Prostate gland (tissue), 2 donors: ENCODE results near the gene C14orf132. TPM values are rescaled to one million over a fixed set of nuclear protein-coding genes. Genes with fewer than 3 reads are reported as not detected.

Experiments used
- DNase-seq: peaks from one replicate; pipeline ENCODE4 v3.0.0-alpha.2; 2019; ENCODE audit warnings: low spot score
- H3K27ac ChIP-seq, 2 donors: fragments of 200-600 bp; sonication (generic); 2 replicates each; pipeline ENCODE4 v1.5.1; 2017 to 2019
- H3K27me3 ChIP-seq: fragments of 200-600 bp; sonication (generic); replicated peaks from 2 replicates; pipeline ENCODE4 v1.5.1; 2019; ENCODE audit not compliant: insufficient read depth
- H3K36me3 ChIP-seq, 2 donors: fragments of 200-600 bp; sonication (generic); 1 replicate in 1 of 2; 2 replicates in 1 of 2; pipeline versions ENCODE4 v1.5.1 to v1.8.1; 2017 to 2019
- H3K4me1 ChIP-seq: fragments of 200-600 bp; sonication (generic); replicated peaks from 2 replicates; pipeline ENCODE4 v1.5.1; 2019
- H3K4me3 ChIP-seq, 2 donors: fragments of 200-600 bp; sonication (generic); 2 replicates each; pipeline ENCODE4 v1.5.1; 2017 to 2019
- H3K9me3 ChIP-seq: fragments of 200-600 bp; sonication (generic); 2 replicates; pipeline ENCODE4 v1.5.1; 2017
- CTCF ChIP-seq, 4 experiments: fragments of 200-600 bp in 2 of 4; fragments of 450-650 bp in 2 of 4; sonication (generic) in 2 of 4; IDR thresholded peaks; 1 replicate in 3 of 4; 2 replicates in 1 of 4; pipeline ENCODE4 v1.5.1; 2016 to 2019; ENCODE audit warnings: antibody characterized with exemption in 4 of 4, mild to moderate bottlenecking in 2 of 4, moderate library complexity in 2 of 4
- POLR2A ChIP-seq: fragments of 450-650 bp; IDR thresholded peaks from one replicate; pipeline ENCODE4 v1.6.1; 2016; ENCODE audit warnings: antibody characterized with exemption, mild to moderate bottlenecking
- POLR2AphosphoS5 ChIP-seq: sonication (generic); formaldehyde crosslinking; IDR thresholded peaks from one replicate; pipeline ENCODE4 v1.6.1; 2017; ENCODE audit warnings: antibody characterized with exemption
- WGBS: methylation state at CpG from one replicate; pipeline ENCODE4 v1.1.5; 2018; 5-methylcytosine and 5-hydroxymethylcytosine counted together
- intact Hi-C: fragments of 100-400 bp; cut with DNase I; formaldehyde crosslinking; loops from one replicate; pipeline ENCODE4 v1.14.2; 2022
- total RNA-seq, 2 donors: library from RNA; depleted of rRNA; stranded (reverse); fragments of >200 nt; gene quantifications; one replicate each; pipeline ENCODE4 v1.1.0, GENCODE V29; 2016

Gene C14orf132
- total RNA-seq, 2 donors from 2014 or later = 6.6 to 7.8 TPM

GRCh38 chr14:96040828-96041371, 1.7 kb downstream of the C14orf132 start:
- Histone ChIP-seq H3K4me1 (no peaks in the 10 kb centered on the region), H3K9me3 (no peaks in the 10 kb centered on the region), H3K27me3 (no peaks in the 10 kb centered on the region), H3K4me3 (no peak overlapping the region), H3K36me3 (no peaks in the 10 kb centered on the region), H3K27ac (no peak overlapping the region)
- no peak for DNase-seq
- 59% methylated on average over 9 of the region's 9 CpGs for WGBS
- intact Hi-C loops = no loop called here
- TF ChIP-seq POLR2A (no peak), POLR2AphosphoS5 (no peak), CTCF (IDR thresholded peaks at IDR 0.05) (no peak)

GRCh38 chr14:96042248-96042930, 3.2 kb downstream of the C14orf132 start:
- DNase-seq = no peak
- 75% methylated on average over 4 of the region's 4 CpGs for WGBS
- Histone ChIP-seq H3K27ac (no peak overlapping the region), H3K9me3 (no peaks in the 10 kb centered on the region), H3K4me1 (no peaks in the 10 kb centered on the region), H3K27me3 (no peaks in the 10 kb centered on the region), H3K4me3 (no peak overlapping the region), H3K36me3 (no peaks in the 10 kb centered on the region)
- no peak for TF ChIP-seq POLR2AphosphoS5
- no peak for TF ChIP-seq CTCF (IDR thresholded peaks at IDR 0.05)
- TF ChIP-seq POLR2A = no peak
- intact Hi-C loops = no loop called here

GRCh38 chr14:96046630-96047029, 7.5 kb downstream of the C14orf132 start:
- TF ChIP-seq POLR2A (no peak), CTCF (IDR thresholded peaks at IDR 0.05) (no peak), POLR2AphosphoS5 (no peak)
- Histone ChIP-seq H3K9me3 (no peaks in the 10 kb centered on the region), H3K36me3 (no peaks in the 10 kb centered on the region), H3K4me1 (no peaks in the 10 kb centered on the region), H3K27me3 (no peaks in the 10 kb centered on the region), H3K4me3 (no peak overlapping the region), H3K27ac (no peak overlapping the region)
- DNase-seq = no peak
- 95% methylated on average over 2 of the region's 2 CpGs for WGBS
- intact Hi-C loops = no loop called here

- H3K4me1 ChIP-seq = no peaks in the 10 kb centered on the region
- no peak for TF ChIP-seq POLR2A
- TF ChIP-seq CTCF (IDR thresholded peaks at IDR 0.05) = no peak
- TF ChIP-seq POLR2AphosphoS5 = no peak
- H3K36me3 ChIP-seq = no peaks in the 10 kb centered on the region
- no peak for DNase-seq
- no peak overlapping the region for H3K27ac ChIP-seq
- no peak overlapping the region for H3K4me3 ChIP-seq
- H3K27me3 ChIP-seq = no peaks in the 10 kb centered on the region
- intact Hi-C loops = no loop called here
- no peaks in the 10 kb centered on the region for H3K9me3 ChIP-seq
Measured at GRCh38 chr14:96047101-96047500, 7.9 kb downstream of the C14orf132 start.

GRCh38 chr14:96049932-96050331, 10.8 kb downstream of the C14orf132 start:
- no peak for DNase-seq
- H3K4me3 ChIP-seq = no peak overlapping the region
- intact Hi-C loops = no loop called here
- no peaks in the 10 kb centered on the region for H3K4me1 ChIP-seq
- H3K36me3 ChIP-seq = no peaks in the 10 kb centered on the region
- TF ChIP-seq POLR2A = no peak
- TF ChIP-seq CTCF (IDR thresholded peaks at IDR 0.05) = no peak
- TF ChIP-seq POLR2AphosphoS5 = no peak
- no peak overlapping the region for H3K27ac ChIP-seq
- no peaks in the 10 kb centered on the region for H3K27me3 ChIP-seq
- H3K9me3 ChIP-seq = no peaks in the 10 kb centered on the region
